GM21529 (cell line): ENCODE results near the gene CPN2.
A peak's percentile ranks its signal among the peaks of the same experiment; 100 is the strongest.

Experiments used
- ATAC-seq: cut with Tn5 transposase; IDR thresholded peaks from one replicate; pipeline ENCODE4 v1.9.1; 2021; ENCODE audit not compliant: unreplicated experiment

Gene CPN2

DNA sequence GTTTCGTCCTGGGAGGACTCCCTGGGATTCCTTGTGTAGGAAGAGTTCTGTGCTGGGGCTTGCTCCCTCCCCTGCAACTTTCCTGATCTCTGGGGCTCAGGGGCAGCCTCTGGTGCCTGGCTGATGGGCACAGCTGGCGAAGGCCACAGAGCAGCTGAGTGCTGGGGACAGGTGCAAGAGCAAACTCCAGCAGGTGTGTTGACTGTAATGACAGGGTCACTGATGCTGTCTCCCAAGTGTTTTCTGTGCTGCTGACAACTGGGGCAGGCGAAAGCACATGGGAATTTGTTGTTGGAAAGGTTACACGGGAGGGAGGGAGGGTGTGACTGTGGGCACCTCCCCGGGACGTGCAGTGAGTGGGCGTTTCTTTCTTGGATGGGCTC, 21.6 kb downstream of the CPN2 start:
- ATAC-seq: no peak

DNA sequence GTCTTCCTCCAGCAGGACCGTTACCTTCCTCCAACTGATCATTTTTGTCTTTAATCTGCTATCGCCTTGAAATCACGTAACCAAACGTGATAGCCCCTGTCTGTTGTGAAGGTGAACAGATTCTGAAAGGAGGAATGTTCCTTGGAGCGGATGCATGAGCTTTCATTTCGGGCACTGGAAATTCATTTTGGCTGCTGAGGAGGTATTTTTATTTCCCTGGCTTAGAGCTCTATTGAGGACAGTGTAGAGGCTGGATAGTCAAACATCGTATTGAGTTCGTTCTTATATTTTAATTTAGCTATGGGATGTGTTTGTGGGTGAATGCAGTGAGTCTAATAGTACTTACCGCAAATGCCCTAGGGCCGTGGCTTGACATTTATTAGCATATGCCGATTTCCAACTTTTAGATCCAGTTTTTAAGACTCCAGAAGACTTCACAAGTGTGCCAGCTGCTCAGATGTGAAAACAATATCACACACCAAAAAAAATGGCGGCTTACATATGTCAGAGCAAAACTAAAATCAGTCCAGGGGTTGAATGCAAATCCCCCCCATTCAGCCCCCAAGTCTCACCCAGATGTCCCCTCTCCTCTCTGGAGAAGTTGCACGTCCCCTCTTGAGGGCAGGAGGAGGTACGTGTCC, 22.1 kb downstream of the CPN2 start:
- ATAC-seq: no peak

DNA sequence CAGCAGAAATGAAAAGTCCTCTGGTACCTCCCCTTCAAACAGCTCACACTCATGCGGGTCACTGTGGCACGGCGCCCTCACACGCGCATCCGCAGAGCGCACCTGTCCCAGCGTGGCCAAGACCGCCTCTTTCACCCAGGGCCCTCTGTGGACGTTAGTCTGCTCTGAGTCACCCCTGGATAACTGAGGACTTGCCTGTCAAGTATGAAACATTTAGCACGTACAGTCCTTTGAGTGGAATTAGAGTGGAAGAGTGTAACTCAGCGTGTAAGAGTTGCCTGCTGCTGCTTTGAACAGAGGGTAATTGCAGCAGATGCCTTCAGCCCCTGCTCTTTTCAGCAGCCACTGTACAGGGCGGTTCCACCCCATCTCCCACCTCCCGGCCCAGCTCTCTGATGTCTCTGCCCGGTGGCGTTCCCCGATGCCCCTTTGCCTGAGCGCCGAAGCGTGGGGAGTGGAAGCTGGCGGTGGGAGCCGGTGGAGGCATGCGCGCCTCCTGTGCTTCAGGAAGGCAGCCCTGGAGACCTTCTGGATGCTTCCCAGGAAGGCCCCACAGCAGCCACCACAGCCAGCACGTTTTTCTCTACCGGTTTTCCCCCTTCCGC, 23.0 kb downstream of the CPN2 start:
- no peak for ATAC-seq

DNA sequence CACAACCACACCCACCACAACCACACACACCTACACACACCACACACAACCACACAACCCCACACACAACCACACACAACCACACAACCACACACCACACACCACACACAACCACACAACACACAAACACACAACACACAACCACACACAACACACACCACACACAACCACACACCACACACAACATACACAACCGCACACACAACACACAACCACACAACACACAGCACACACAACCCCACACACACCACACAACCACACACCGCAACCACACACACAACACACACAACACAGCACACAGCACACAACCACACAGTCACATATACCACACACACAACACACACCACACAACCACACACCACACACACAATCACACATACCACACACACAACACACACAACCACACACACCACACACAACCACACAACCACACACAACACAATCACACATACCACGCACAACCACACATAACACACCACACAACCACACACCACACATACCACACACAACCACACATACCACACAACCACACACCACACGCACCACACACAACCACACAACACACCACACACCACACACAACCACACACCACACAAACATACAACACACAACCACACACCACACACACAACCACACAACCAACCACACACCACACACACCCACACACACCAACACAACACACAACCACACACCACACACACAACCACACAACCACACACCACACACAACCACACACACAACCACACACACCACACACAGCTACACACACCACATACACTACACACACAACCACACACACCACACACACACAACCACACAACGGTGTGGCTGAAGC, 23.7 kb downstream of the CPN2 start:
- no peak for ATAC-seq

DNA sequence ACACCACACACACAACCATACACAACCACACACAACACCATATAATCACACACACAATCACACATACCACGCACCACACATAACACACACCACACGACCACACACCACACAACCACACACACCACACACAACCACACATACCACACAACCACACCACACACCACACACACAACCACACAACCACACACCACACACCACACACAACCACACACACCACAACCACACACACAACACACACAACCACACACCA, 24.2 kb downstream of the CPN2 start:
- no peak for ATAC-seq

DNA sequence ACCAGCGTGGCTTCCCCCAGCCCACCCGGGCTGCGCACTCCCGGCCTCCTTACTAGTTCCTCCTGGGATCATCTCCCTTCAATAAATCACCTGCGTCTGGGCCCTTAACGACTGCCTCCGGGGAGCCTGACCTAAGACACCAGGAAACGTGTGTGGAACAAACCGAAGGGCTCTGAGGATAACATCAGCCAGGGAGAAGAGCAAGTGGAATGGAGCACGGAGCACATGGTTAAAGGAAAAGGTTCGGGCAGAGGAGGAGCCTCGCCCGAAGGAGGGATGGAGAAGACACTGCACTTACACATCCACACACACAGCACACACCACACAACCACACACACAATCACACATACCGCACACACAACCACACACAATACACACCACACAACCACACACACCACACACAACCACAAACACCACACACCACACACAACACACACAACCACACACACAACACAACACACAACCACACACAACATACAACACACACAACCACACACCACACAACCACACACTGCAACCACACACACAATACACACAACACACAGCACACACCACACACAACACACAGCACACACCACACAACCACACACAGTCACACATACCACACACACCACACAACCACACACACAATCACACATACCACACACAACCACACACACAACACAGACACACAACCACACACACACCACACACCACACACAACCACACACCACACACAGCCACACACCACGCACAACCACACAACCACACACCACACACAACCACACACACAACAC, 24.7 kb downstream of the CPN2 start:
- ATAC-seq: no peak

DNA sequence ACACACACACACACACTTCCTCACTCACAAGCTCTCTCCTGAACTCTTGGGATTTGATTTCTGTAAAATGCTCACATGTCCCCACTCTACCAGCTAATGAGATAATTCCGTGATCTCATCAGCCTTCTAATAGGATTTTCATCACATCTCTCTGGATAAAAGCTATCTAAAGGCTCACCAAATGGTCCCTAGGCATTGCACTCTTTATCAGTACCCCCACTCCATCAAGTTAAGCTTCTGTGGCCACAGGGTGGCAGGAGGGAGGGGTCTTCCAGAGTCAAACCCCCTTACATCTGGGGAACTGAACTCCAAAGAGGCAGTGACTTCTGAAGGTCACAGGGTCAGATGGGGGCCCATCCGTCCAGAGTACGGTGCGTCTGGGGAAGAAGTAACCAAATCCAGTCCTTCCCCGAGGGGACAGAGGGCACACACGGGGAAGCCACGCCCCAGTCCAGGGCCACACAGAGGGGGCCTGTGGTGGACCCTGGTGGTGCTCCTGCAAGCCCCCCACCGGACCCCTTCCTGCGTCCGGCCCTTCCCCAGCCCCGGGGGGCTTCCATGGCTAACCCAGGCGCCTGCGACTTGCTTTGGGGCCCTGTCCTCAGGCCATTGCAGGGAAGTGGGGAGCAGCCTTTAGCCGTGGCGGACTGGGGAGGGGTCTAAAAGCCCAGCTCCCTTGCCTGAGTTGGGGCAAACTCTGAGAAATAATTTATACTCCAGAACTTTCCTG, 25.5 kb downstream of the CPN2 start:
- no peak for ATAC-seq

DNA sequence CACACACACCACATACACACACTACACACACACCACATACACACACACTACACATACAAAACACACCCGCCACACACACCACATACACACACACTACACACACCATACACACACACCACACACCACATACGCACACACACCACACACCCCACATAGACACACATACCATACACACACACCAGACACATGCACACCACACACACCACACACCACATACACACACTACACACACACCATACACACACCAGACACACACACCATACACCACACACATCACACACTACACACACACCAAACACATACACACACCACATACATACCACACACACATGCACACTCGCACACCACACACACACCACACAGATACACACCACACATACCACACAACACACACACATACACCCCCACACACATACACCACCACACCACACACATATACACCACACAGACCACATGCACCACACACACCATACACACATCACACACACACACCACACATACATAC, 26.3 kb downstream of the CPN2 start:
- ATAC-seq: no peak

DNA sequence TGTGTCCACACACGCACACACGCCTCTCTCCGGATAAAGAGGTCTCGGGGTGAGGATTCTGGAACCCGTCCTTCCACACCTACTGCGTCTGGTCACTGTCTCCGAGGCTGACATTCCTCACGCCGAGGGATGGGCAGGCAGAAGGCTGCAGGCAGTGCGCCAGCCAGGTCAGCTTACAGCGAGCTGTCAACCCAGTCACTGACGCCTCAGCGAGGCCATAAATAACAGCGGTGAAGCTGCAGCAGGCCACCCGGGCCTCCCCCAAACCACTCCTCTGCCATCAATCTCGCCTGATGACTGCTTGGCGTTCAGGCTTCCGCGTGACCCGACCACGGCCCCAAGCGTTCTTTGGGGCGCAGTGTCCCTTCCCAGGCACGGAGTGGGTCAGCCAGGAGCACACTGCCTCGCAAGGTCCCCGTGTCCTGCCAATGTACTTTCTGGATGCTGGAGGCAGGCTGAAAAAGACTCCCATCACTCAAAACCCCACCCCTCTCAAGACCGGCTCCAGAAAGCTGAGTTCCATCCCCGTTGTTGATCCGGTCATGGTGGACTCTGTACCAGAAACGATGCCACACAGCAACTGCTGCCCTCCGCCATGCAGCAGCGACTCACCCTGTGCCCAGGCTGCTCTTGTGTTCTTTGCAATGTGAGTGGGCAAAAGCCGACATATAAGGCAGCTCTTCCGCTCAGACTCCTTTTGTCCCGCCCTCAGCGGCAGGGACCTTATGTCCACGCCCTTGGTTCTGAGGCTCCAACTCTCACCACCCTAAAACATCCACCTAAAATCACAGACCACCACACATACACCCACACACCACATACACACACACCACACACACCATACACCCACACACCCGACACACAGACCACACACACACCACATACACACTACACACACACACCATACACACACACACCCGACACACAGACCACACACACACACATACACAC, 27.1 kb downstream of the CPN2 start:
- ATAC-seq: peak; percentile 69

DNA sequence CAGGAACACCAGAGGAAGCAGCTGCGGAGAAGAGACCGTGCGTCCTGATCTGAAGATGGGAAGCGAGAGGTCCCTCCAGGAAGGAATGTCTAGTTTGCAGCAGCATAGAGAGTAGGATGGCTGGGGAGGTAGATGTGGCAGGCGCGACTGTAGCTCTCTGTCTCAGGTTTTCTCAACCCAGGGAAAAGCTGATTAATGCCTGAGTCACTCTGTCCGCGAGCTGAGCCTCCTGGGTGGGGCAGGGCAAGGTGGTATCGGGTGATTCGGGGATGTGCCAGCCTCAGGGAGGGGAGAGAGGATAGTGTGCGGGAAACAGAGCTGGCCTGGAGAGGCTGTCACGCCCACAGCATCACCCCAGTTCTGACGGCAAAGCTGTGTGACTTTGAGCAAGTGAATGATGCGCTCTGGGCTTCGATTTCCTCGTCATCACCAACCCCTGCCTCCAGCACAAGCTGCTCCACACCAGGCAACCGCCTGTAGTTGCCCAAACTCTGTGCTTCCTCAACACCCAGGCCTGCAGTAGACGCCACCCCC, 28.4 kb downstream of the CPN2 start:
- no peak for ATAC-seq

DNA sequence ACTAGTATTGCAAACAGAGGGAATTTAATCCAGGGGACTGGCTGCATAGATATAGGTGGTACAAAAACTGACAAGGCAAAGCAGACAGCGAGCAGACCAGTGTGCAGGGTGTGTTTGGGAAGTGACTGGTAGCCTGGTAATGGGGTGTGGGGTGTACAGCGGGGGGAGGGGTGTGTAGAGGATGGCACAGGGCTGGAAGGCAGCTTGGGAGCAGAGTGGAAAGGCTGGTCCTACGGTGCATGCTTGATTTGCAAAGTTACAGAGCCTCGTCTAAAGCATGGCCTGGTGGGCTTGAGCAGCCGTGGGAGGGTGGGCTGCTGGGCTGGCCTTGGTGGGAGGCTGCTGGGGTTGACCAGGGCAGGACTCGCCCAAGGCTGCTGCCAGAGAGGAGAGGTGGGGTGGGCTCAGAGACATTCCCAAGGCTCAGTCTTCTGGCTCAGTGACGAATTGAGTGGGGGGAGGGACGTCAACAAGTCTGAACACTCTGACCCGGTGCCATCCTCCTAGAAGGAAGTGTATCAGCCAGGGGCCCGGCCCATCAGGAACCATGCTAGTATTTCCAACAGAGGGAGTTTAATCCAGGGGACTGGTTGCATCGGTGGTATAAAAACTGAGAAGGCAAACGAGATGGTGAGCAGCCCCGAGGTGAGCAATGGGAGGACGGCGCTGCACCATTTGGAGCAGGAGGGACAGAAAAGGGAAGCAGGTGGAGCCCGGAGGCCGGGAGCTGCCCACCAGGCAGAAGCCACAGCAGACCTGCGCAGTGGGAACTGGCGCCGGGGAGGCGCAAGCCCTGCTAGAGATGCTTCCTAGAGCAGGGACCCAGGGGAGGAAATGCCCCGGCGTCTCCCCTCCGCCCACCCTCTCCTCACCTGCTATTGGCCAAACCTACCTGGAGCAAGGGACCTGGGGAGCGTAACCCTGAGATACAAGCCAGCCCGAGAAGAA, 29.2 kb downstream of the CPN2 start:
- ATAC-seq: no peak

DNA sequence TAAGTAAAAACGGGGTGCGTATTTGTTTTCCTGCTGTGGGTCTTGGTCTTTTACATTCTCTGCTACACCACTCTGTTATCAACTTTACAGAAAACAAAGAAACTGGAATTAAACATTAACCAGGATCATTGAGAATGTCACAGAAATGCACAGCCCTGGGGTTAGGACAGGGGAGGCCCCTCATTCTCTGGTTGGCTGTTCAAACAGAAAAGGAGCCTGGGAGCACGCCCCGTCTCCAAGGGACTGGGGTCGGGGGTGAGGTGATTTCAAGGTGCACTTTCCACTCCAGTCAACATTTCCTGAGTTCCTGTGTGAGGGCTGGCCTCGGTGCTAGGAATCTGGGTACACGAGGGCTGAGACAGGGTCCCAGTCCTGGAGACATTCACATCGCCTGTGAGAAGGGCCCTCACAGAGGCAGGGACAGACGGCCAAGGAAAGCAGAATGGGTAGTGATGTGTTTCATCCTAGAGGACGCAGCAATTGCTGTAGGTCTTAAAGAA, 30.3 kb downstream of the CPN2 start:
- ATAC-seq: no peak

DNA sequence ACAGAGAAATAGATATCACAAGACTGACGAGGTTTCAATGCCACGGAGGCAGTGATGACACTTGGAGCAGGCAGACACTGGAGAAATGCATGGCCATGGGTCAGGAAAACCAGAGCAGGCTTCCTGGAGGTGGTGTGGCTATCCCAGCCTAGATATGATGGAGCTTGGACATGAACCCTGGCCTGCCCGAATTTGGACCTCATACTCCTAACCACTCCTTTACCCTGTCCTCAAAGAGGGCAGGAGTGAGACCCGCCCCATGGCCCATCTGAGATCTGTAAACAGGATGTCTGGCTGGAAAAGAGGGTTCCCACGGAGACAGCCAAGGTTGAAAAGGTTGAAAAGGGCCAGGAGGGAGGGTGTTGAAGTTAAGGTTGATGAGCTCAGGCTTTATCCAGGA, 31.0 kb downstream of the CPN2 start:
- ATAC-seq: no peak

DNA sequence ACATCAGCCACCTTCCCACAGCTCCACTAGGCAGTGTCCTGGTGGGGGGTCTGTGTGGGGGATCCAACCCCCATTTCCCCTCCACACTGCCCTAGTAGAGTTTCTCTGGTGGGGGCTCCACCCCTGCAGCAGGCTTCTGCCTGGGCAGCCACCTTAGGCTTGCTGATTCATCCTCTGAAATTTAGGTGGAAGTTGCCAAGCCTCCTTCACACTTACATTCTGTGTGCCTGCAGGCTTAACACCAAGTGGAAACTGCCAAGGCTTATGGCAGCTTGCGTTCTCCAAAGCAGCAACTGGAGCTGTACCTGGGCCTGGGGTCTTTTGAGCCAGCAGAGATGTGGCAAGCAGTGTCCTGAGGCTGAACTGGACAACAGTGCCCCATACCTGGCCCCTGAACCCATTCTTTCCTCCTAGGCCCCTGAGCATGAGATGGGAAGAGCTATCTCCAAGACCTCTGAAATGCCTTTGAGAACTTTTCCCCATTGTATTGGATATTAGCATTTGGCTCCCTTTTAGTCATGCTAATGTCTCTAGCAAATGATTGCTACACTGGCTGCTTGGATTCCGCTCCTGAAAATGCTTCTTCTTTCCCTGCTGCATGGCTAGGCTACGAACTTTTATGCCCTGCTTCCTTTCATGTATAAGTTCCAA, 32.5 kb downstream of the CPN2 start:
- ATAC-seq: no peak

DNA sequence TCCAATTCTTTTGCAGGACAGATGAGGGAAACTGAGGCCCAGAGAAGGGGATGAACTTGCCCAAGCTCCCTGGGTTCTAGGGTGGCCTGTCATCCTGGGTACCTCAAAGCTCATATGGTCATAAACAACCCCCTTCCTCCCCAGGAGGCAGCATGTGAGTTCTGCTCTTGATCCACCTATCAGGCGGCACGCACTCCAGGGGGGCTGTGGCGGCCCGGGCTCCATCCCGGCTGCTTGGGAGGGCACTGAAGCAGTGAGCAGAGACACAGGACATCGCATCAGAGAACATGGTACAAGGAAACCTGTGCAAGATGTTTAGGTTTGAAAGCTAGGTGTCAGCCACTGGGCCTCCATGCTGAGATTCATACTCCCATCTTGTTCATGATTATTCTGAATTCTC, 34.2 kb downstream of the CPN2 start:
- ATAC-seq: no peak

DNA sequence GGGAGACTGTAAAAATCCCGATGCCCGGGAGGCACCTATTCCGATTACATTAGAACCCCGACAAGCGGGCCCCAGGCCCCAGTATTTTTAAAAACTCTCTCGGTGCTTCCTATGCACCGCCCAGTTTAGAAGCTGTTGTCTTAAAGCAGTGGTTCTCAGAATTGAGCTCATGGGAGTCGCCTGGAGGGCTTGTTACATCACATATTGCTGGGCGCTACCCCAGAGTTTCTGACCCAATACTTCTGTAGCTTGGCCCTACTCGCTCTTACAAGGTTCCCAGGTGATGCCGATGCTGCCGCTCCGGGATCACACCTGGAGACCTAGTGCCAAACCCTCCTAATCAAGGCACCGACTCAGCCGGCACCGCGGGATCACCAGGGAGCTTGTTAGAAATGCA, 35.2 kb downstream of the CPN2 start:
- peak; percentile 27 for ATAC-seq

DNA sequence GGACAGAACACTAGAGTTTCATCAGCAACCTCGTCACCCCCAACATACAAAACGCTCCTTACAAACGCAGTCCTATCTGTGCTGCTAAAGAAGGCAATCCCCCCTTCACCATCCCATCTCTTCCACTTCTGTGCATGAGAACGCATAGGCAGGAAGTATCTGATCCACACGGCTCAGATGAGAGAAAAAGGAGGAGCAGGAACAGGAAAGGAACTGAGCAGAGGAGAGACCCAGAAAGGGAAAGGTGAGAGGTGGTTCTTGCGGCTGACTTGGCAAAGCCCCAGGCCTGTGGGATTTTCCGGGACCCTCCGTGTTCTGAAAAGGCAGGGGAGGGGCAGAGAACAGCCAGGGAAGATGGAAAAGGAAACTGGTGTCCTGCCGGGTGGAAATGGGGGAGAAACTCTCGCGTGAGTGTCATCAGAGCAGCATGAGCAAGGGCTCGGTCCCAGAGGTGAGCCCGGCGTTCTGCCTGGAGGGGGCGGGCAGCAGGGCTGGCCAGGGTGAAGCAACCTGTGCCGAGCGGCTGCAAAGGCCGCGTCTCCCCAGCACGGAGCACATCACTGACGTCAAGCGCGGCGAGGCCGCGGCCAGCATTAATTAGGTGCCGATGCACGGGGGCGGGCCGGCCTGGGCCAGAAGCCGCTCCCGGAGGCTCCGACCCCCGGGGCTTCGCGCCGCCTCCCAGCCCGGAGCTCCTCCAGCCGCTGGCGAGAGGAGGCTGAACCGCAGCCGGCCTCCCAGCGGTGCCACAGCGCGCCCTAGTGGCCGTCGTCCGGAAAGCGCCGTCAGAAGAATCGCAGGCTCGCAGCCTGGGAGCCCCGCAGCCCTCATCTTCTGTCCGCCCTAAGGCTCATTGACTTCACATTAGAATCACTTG, 35.8 kb downstream of the CPN2 start:
- ATAC-seq: peak; percentile 90
